HepG2 (cell line): Measurements from ENCODE around the gene PDCD10. TPM values are rescaled to one million over a fixed set of nuclear protein-coding genes. Genes with fewer than 3 reads are reported as not detected.

Source experiments
- ATAC-seq: fragments of 200-7000 bp; cut with Tn5 transposase; 3 replicates; pipeline ENCODE4 v1.9.1; 2020; ENCODE audit warnings: mild to moderate bottlenecking, moderate library complexity
- BruUV-seq: library from RNA; stranded (reverse); fragments of 400-500 nt; replicated peaks from 2 replicates; lab custom pipeline; 2021; lab: Mats Ljungman, UMichigan
- CTCF ChIA-PET: fragments of 300-600 bp; formaldehyde crosslinking; extraction: SDS; loops from one replicate; lab custom pipeline; 2021; ENCODE audit warnings: low total read pairs, inconsistent platforms, low intra/inter-chr PET ratio; lab: Yijun Ruan, JAX
- POLR2A ChIA-PET: fragments of 350-600 bp; sonication (Branson Sonifier 250); formaldehyde crosslinking; loops from one replicate; lab custom pipeline; 2020; ENCODE audit warnings: antibody characterized with exemption, inconsistent platforms; lab: Yijun Ruan, JAX
- DNase-seq: peaks from one replicate; pipeline ENCODE4 v3.0.0-alpha.2; 2015; ENCODE audit warnings: low spot score
- FAIRE-seq: peaks from 3 replicates; lab custom pipeline; 2011; peaks lifted over from hg19 to GRCh38; lab: Jason Lieb, UNC
- H2AFZ ChIP-seq: one replicate; pipeline ENCODE4 v1.6.1; 2011; ENCODE audit warnings: low read length, inconsistent platforms
- H3K27ac ChIP-seq: fragments of 300-600 bp; 3 replicates; pipeline ENCODE4 v1.8.0; 2011; ENCODE audit warnings: mixed run types, mild to moderate bottlenecking, mixed read lengths, low read length, inconsistent platforms; ENCODE audit not compliant: insufficient read depth; ENCODE audit errors: extremely low read length
- H3K27me3 ChIP-seq, 2 experiments: fragments of 200-600 bp in 1 of 2; 2 replicates in 1 of 2; 3 replicates in 1 of 2; pipeline versions ENCODE4 v1.6.0 to v1.8.0; 2011; ENCODE audit warnings: low read length in 2 of 2, mild to moderate bottlenecking in 2 of 2, moderate library complexity in 2 of 2, inconsistent platforms in 1 of 2; ENCODE audit not compliant: insufficient read depth in 2 of 2, control insufficient read depth in 1 of 2
- H3K36me3 ChIP-seq, 2 experiments: fragments of 200-600 bp in 1 of 2; replicated peaks in 1 of 2; 2 replicates in 1 of 2; 3 replicates in 1 of 2; pipeline versions ENCODE4 v1.5.1 to v1.8.0; 2011; ENCODE audit warnings: low read length in 2 of 2, inconsistent platforms in 1 of 2; ENCODE audit not compliant: insufficient read depth in 2 of 2, control insufficient read depth in 1 of 2
- H3K4me1 ChIP-seq: 2 replicates; pipeline ENCODE4 v1.5.1; 2012; ENCODE audit warnings: low read length, inconsistent platforms; ENCODE audit not compliant: insufficient read depth
- H3K4me2 ChIP-seq: 2 replicates; pipeline ENCODE4 v1.6.0; 2011; ENCODE audit warnings: low read depth, low read length, inconsistent platforms
- H3K4me3 ChIP-seq, 3 experiments: fragments of 200-600 bp in 1 of 3; sonication (generic), shearing (Covaris generic) in 1 of 3; replicated peaks in 1 of 3; 2 replicates each; pipeline ENCODE4 v1.5.1; 2011 to 2016; ENCODE audit warnings: low read length in 3 of 3, inconsistent platforms in 2 of 3, low read depth in 2 of 3, mild to moderate bottlenecking in 2 of 3, control low read depth in 1 of 3, mixed read lengths in 1 of 3; ENCODE audit not compliant: insufficient read depth in 1 of 3
- H3K79me2 ChIP-seq: one replicate; pipeline ENCODE4 v1.6.1; 2011; ENCODE audit warnings: low read length, inconsistent platforms; ENCODE audit not compliant: insufficient read depth
- H3K9ac ChIP-seq: 2 replicates; pipeline ENCODE4 v1.6.0; 2011; ENCODE audit warnings: mild to moderate bottlenecking, low read depth, low read length, inconsistent platforms; ENCODE audit not compliant: insufficient read depth
- H3K9me3 ChIP-seq: 2 replicates; pipeline ENCODE4 v1.5.1; 2012; ENCODE audit warnings: mild to moderate bottlenecking, low read length
- H4K20me1 ChIP-seq: 2 replicates; pipeline ENCODE4 v1.6.0; 2011; ENCODE audit warnings: inconsistent platforms, mild to moderate bottlenecking, low read length, moderate library complexity; ENCODE audit not compliant: insufficient read depth
- CSRNP1 ChIP-seq: sonication (generic); formaldehyde crosslinking; IDR thresholded peaks from 2 replicates; pipeline ENCODE4 v1.8.1; 2023; ENCODE audit warnings: mild to moderate bottlenecking, missing genetic modification reagents
- USF2 ChIP-seq, 2 experiments: sonication (generic) in 1 of 2; formaldehyde crosslinking in 1 of 2; IDR thresholded peaks; 2 replicates each; pipeline versions ENCODE4 v1.5.1 to v1.6.1; 2011 to 2020; ENCODE audit warnings: borderline replicate concordance in 1 of 2, low read depth in 1 of 2, low read length in 1 of 2, mild to moderate bottlenecking in 1 of 2, missing genetic modification reagents in 1 of 2, moderate library complexity in 1 of 2
- ZKSCAN1 ChIP-seq: fragments of 150-350 bp; IDR thresholded peaks from 2 replicates; pipeline ENCODE4 v1.6.1; 2014; ENCODE audit warnings: low read length
- ZNF138 ChIP-seq: sonication (generic); formaldehyde crosslinking; IDR thresholded peaks from 2 replicates; pipeline ENCODE4 v1.5.0; 2020; ENCODE audit warnings: mild to moderate bottlenecking, low read depth, missing genetic modification reagents
- ZZZ3 ChIP-seq: sonication (generic); formaldehyde crosslinking; IDR thresholded peaks from 2 replicates; pipeline ENCODE4 v1.4.0; 2020; ENCODE audit warnings: missing genetic modification reagents, mild to moderate bottlenecking, borderline replicate concordance
- WGBS: methylation state at CpG from one replicate; pipeline ENCODE4 v1.1.6; 2017; ENCODE audit warnings: low lambda C conversion rate; 5-methylcytosine and 5-hydroxymethylcytosine counted together
- in situ Hi-C: cut with HindIII; loops from 2 replicates; pipeline ENCODE4 v1.10.0; 2017; ENCODE audit warnings: low pct_unique_long_range_greater_than_20kb; ENCODE audit not compliant: extremely low pct_ligation_motif_present
- intact Hi-C: fragments of 100-400 bp; cut with micrococcal nuclease; formaldehyde crosslinking; loops from one replicate; pipeline ENCODE4 v1.10.0; 2022; ENCODE audit not compliant: unreplicated experiment
- polyA plus RNA-seq, 8 experiments: library from polyadenylated mRNA; depleted of rRNA in 3 of 8; stranded (reverse) in 7 of 8; unstranded in 1 of 8; fragments of >200 nt; fragmentation: Illumina TruSeq in 4 of 8; extraction: Trizol in 4 of 8; gene quantifications; 2 replicates each; pipeline versions ENCODE4 v1.2.1 to v1.2.3, GENCODE V29; 2011 to 2016; ENCODE audit warnings: low read depth in 4 of 8, missing spikeins in 1 of 8, mixed read lengths in 1 of 8; ENCODE audit not compliant: insufficient read depth in 1 of 8
- total RNA-seq, 5 experiments: library from RNA; depleted of rRNA; stranded (reverse); fragments of >200 nt; fragmentation: Illumina TruSeq; extraction: Trizol; gene quantifications; 2 replicates each; pipeline ENCODE4 v1.2.3, GENCODE V29; 2016; ENCODE audit warnings: low read depth in 1 of 5
- TF ChIP-seq, protein P1 (sequence below): sonication (generic); formaldehyde crosslinking; IDR thresholded peaks from 2 replicates; pipeline ENCODE4 v1.5.0; 2020; ENCODE audit warnings: mild to moderate bottlenecking, missing genetic modification reagents, borderline replicate concordance
- TF ChIP-seq, protein P2 (sequence below): sonication (generic); formaldehyde crosslinking; IDR thresholded peaks from 2 replicates; pipeline ENCODE4 v1.4.0; 2020; ENCODE audit warnings: missing genetic modification reagents, borderline replicate concordance

The PDCD10 gene
- total and polyA plus RNA-seq, 2 of the 13 experiments (the other 11 are each of a cell fraction or from before 2014, with no cell fraction given), result 48.5 to 53.9 TPM

DNA sequence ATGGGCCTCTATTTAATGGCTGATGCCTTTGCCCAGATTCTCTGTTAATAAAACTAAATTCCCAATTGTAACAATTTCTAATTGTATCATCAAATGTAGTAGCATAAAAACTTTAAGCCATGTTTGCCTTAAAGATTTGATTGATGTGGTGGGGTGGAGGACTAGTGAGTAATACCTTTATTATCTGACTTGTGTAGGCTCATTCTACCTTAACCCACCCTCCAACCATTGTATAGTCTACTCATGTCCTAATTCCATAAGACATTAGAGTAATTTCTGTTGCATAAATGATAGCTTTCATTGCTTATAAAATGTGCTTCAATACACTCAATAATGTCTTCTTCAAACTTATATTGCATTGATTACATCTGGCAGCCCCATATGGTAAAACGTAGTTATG lies 26.6 kb upstream of the PDCD10 start:
- in situ Hi-C loops, result no loop called here
- FAIRE-seq, result no peak
- Histone ChIP-seq H2AFZ (no peak overlapping the region), H3K9ac (no peak overlapping the region), H3K79me2 (no peaks in the 10 kb centered on the region), H3K4me1 (peaks cover 12% of the 10 kb centered on the region), H3K4me2 (no peak overlapping the region), H3K27ac (no peak overlapping the region), H4K20me1 (no peaks in the 10 kb centered on the region), H3K9me3 (no peaks in the 10 kb centered on the region; the same call in 1 of the 2 replicates), H3K36me3 (no peaks in the 10 kb centered on the region), H3K27me3 (no peaks in the 10 kb centered on the region), H3K4me3 (no peak overlapping the region)
- ChIA-PET POLR2A (no interaction called here), CTCF (no interaction called here)
- TF ChIP-seq, protein P1, sequence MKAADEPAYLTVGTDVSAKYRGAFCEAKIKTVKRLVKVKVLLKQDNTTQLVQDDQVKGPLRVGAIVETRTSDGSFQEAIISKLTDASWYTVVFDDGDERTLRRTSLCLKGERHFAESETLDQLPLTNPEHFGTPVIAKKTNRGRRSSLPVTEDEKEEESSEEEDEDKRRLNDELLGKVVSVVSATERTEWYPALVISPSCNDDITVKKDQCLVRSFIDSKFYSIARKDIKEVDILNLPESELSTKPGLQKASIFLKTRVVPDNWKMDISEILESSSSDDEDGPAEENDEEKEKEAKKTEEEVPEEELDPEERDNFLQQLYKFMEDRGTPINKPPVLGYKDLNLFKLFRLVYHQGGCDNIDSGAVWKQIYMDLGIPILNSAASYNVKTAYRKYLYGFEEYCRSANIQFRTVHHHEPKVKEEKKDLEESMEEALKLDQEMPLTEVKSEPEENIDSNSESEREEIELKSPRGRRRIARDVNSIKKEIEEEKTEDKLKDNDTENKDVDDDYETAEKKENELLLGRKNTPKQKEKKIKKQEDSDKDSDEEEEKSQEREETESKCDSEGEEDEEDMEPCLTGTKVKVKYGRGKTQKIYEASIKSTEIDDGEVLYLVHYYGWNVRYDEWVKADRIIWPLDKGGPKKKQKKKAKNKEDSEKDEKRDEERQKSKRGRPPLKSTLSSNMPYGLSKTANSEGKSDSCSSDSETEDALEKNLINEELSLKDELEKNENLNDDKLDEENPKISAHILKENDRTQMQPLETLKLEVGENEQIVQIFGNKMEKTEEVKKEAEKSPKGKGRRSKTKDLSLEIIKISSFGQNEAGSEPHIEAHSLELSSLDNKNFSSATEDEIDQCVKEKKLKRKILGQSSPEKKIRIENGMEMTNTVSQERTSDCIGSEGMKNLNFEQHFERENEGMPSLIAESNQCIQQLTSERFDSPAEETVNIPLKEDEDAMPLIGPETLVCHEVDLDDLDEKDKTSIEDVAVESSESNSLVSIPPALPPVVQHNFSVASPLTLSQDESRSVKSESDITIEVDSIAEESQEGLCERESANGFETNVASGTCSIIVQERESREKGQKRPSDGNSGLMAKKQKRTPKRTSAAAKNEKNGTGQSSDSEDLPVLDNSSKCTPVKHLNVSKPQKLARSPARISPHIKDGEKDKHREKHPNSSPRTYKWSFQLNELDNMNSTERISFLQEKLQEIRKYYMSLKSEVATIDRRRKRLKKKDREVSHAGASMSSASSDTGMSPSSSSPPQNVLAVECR, result no peak
- no peak for TF ChIP-seq ZZZ3 (CRISPR knock-in tag)
- no peak for TF ChIP-seq CSRNP1 (CRISPR knock-in tag)
- no peak for TF ChIP-seq ZKSCAN1
- TF ChIP-seq, protein P2, sequence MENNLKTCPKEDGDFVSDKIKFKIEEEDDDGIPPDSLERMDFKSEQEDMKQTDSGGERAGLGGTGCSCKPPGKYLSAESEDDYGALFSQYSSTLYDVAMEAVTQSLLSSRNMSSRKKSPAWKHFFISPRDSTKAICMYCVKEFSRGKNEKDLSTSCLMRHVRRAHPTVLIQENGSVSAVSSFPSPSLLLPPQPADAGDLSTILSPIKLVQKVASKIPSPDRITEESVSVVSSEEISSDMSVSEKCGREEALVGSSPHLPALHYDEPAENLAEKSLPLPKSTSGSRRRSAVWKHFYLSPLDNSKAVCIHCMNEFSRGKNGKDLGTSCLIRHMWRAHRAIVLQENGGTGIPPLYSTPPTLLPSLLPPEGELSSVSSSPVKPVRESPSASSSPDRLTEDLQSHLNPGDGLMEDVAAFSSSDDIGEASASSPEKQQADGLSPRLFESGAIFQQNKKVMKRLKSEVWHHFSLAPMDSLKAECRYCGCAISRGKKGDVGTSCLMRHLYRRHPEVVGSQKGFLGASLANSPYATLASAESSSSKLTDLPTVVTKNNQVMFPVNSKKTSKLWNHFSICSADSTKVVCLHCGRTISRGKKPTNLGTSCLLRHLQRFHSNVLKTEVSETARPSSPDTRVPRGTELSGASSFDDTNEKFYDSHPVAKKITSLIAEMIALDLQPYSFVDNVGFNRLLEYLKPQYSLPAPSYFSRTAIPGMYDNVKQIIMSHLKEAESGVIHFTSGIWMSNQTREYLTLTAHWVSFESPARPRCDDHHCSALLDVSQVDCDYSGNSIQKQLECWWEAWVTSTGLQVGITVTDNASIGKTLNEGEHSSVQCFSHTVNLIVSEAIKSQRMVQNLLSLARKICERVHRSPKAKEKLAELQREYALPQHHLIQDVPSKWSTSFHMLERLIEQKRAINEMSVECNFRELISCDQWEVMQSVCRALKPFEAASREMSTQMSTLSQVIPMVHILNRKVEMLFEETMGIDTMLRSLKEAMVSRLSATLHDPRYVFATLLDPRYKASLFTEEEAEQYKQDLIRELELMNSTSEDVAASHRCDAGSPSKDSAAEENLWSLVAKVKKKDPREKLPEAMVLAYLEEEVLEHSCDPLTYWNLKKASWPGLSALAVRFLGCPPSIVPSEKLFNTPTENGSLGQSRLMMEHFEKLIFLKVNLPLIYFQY (CRISPR knock-in tag), result no peak
- no peak for TF ChIP-seq USF2 (IDR thresholded peaks at IDR 0.05; ENCODE audit: low read depth, low read length)
- TF ChIP-seq USF2 (CRISPR knock-in tag; IDR thresholded peaks at IDR 0.05; ENCODE audit: borderline replicate concordance), result no peak
- no peak for TF ChIP-seq ZNF138 (CRISPR knock-in tag)
- WGBS, result 71% methylated on average over 1 of the region's 1 CpG
- DNase-seq, result no peak
- no peak for ATAC-seq
- no TSS peak for BruUV-seq
- intact Hi-C loops, result loop anchor here (1.0 kb wide), 1 partner anchor 52 kb away; no protein-coding TSS in a partner anchor
